ENCODE measurements around the gene GRK7. TPM values are rescaled to one million over a fixed set of nuclear protein-coding genes. Genes with fewer than 3 reads are reported as not detected.
A peak's percentile ranks its signal among the peaks of the same experiment; 100 is the strongest.

The GRK7 gene
- total and polyA plus RNA-seq, 2 donors from 2014 or later = not detected

DNA sequence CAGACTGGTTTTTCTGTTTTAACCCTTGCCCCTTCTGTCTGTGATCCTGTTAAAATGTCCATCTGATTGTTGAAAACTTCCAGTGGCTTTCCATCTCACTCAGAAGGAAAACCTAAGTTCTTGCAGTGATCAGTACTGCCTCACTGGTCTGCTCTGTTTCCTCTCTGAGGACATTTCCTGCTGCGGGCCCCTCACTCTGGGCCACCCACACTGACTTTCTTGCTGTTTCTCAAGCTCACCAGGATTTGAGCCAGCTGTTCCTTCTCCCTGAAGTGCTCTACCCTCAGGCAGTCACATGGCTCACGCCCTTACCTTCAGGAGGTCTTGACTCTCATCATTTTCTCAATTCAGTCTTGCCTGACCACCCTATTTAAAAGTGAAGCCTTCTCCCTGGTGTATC lies 1.8 kb downstream of the GRK7 start:
- no peaks in the 10 kb centered on the region for H3K4me1 ChIP-seq (ENCODE audit: control insufficient read depth in 2 of 3, insufficient read depth in 2 of 3, low read depth in 1 of 3, low read length in 3 of 3)
- no peak overlapping the region for H3K4me3 ChIP-seq (ENCODE audit: low read length in 3 of 3)
- intact Hi-C loops (cut with DNase I) = no loop called here
- H3K9ac ChIP-seq (ENCODE audit: low read length in 3 of 3) = no peak overlapping the region
- FAIRE-seq (no peak), DNase-seq (peak in 4 of 5 donors; percentile 36 to 85 (median 50))
- H3K9me3 ChIP-seq (ENCODE audit: control insufficient read depth in 2 of 3, insufficient read depth in 1 of 3, low read length in 3 of 3) = no peaks in the 10 kb centered on the region
- TF ChIP-seq, protein P1, sequence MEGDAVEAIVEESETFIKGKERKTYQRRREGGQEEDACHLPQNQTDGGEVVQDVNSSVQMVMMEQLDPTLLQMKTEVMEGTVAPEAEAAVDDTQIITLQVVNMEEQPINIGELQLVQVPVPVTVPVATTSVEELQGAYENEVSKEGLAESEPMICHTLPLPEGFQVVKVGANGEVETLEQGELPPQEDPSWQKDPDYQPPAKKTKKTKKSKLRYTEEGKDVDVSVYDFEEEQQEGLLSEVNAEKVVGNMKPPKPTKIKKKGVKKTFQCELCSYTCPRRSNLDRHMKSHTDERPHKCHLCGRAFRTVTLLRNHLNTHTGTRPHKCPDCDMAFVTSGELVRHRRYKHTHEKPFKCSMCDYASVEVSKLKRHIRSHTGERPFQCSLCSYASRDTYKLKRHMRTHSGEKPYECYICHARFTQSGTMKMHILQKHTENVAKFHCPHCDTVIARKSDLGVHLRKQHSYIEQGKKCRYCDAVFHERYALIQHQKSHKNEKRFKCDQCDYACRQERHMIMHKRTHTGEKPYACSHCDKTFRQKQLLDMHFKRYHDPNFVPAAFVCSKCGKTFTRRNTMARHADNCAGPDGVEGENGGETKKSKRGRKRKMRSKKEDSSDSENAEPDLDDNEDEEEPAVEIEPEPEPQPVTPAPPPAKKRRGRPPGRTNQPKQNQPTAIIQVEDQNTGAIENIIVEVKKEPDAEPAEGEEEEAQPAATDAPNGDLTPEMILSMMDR (IDR thresholded peaks at IDR 0.05; ENCODE audit: borderline replicate concordance, extremely low read depth, insufficient read depth) = no peak
- no peaks in the 10 kb centered on the region for H3K27me3 ChIP-seq (ENCODE audit: control insufficient read depth, insufficient read depth, low read length)
- H3K36me3 ChIP-seq (ENCODE audit: control insufficient read depth in 2 of 3, insufficient read depth in 3 of 3, low read length in 3 of 3) = no peaks in the 10 kb centered on the region
- no peak overlapping the region for H3K27ac ChIP-seq (ENCODE audit: low read depth in 2 of 2, low read length in 2 of 2)

DNA sequence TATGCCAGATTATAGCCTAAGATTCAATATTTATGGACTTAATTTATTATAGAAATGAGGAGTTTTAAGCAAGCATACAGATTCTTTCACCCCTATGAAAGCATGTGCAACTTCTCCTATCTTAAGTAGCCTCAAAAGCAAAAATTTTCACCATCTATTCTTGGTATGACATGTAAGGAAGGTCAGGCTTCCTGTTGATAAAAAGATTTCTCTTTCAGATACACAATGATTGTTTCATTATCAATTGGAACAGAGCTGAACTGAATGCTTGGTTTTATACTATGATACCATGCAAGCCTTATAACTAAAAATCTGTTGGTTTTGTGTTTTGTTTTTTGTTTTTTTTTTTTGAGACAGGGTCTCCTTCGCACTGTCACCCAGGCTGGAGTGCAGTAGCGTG lies 3.9 kb downstream of the GRK7 start:
- Histone ChIP-seq H3K9ac (ENCODE audit: low read length in 3 of 3) (no peak overlapping the region), H3K4me3 (ENCODE audit: low read length in 3 of 3) (no peak overlapping the region), H3K4me1 (ENCODE audit: control insufficient read depth in 2 of 3, insufficient read depth in 2 of 3, low read depth in 1 of 3, low read length in 3 of 3) (no peaks in the 10 kb centered on the region), H3K27me3 (ENCODE audit: control insufficient read depth, insufficient read depth, low read length) (no peaks in the 10 kb centered on the region), H3K9me3 (ENCODE audit: control insufficient read depth in 2 of 3, insufficient read depth in 1 of 3, low read length in 3 of 3) (no peaks in the 10 kb centered on the region), H3K36me3 (ENCODE audit: control insufficient read depth in 2 of 3, insufficient read depth in 3 of 3, low read length in 3 of 3) (no peaks in the 10 kb centered on the region), H3K27ac (ENCODE audit: low read depth in 2 of 2, low read length in 2 of 2) (no peak overlapping the region)
- TF ChIP-seq, protein P1 (IDR thresholded peaks at IDR 0.05; ENCODE audit: borderline replicate concordance, extremely low read depth, insufficient read depth) = no peak
- DNase-seq = no peak
- intact Hi-C loops (cut with DNase I) = no loop called here
- no peak for FAIRE-seq

DNA sequence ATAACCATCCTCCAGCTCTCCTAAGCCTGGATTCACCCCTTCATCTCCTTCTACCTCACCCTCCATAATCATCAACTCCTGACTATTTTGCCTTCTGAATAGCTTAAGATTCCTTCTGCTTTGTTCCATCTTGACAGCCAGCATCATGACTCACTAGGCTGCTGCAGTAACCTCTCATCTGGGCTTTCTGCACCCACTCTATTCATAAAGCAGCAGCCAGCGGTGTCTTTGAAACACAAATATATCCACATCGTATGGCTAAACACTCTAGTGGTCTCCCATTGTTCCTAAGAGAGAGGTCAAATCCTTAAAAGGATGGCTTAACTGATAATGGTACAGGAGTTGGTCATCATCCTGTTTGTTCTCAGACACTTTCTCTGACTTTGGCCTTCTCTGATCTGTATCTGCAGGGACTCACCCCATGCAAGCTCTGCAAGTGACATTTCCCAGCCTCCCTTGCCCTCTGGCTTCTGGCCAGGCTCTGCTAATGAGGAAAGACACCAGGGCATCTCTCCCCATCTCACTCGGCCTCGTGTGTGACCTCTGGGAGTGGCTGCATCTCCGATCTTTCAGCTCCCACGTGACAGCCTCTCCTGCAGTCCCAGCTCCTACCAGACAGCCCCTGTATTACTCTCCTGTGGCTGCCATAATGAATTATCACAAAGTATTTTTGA lies 6.2 kb downstream of the GRK7 start:
- TF ChIP-seq, protein P1 (IDR thresholded peaks at IDR 0.05; ENCODE audit: borderline replicate concordance, extremely low read depth, insufficient read depth) = no peak
- FAIRE-seq = no peak
- H3K9me3 ChIP-seq (ENCODE audit: control insufficient read depth in 2 of 3, insufficient read depth in 1 of 3, low read length in 3 of 3) = no peaks in the 10 kb centered on the region
- H3K4me3 ChIP-seq (ENCODE audit: low read length in 3 of 3) = no peak overlapping the region
- no peak for DNase-seq
- no peaks in the 10 kb centered on the region for H3K4me1 ChIP-seq (ENCODE audit: control insufficient read depth in 2 of 3, insufficient read depth in 2 of 3, low read depth in 1 of 3, low read length in 3 of 3)
- H3K27ac ChIP-seq (ENCODE audit: low read depth in 2 of 2, low read length in 2 of 2) = no peak overlapping the region
- intact Hi-C loops (cut with DNase I) = no loop called here
- H3K9ac ChIP-seq (ENCODE audit: low read length in 3 of 3) = no peak overlapping the region
- no peaks in the 10 kb centered on the region for H3K27me3 ChIP-seq (ENCODE audit: control insufficient read depth, insufficient read depth, low read length)
- no peaks in the 10 kb centered on the region for H3K36me3 ChIP-seq (ENCODE audit: control insufficient read depth in 2 of 3, insufficient read depth in 3 of 3, low read length in 3 of 3)

DNA sequence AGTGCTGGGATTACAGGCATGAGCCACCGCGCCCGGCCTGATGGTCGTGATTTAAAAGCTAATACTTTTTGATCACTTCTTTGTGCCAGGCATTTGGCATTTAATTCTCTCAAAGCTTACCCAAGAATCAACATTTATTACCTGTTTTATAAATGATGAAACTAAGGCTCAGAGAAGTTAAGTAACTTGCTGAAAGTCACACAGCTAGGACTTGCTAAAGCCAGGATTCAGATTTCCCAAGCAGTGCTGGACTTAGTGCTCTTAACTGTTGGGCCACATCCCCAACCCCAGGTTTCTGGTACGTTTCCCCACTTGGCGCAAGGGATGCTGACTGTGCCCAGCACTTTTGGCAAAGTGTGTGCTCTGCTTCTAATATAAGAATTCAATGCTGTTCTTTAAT lies 10.5 kb downstream of the GRK7 start:
- TF ChIP-seq, protein P1 (IDR thresholded peaks at IDR 0.05; ENCODE audit: borderline replicate concordance, extremely low read depth, insufficient read depth) = no peak
- no peaks in the 10 kb centered on the region for H3K9me3 ChIP-seq (ENCODE audit: control insufficient read depth in 2 of 3, insufficient read depth in 1 of 3, low read length in 3 of 3)
- H3K27me3 ChIP-seq (ENCODE audit: control insufficient read depth, insufficient read depth, low read length) = no peaks in the 10 kb centered on the region
- H3K36me3 ChIP-seq (ENCODE audit: control insufficient read depth in 2 of 3, insufficient read depth in 3 of 3, low read length in 3 of 3) = no peaks in the 10 kb centered on the region
- intact Hi-C loops (cut with DNase I) = no loop called here
- H3K27ac ChIP-seq (ENCODE audit: low read depth in 2 of 2, low read length in 2 of 2) = no peak overlapping the region
- DNase-seq = no peak
- no peak for FAIRE-seq
- no peak overlapping the region for H3K4me3 ChIP-seq (ENCODE audit: low read length in 3 of 3)
- no peak overlapping the region for H3K9ac ChIP-seq (ENCODE audit: low read length in 3 of 3)
- no peaks in the 10 kb centered on the region for H3K4me1 ChIP-seq (ENCODE audit: control insufficient read depth in 2 of 3, insufficient read depth in 2 of 3, low read depth in 1 of 3, low read length in 3 of 3)
